HG03460 (cell line): Measurements from ENCODE around the gene TMEM79.

Source experiments
- ATAC-seq: cut with Tn5 transposase; IDR thresholded peaks from one replicate; pipeline ENCODE4 v1.9.1; 2021; ENCODE audit not compliant: unreplicated experiment

The TMEM79 gene, protein sequence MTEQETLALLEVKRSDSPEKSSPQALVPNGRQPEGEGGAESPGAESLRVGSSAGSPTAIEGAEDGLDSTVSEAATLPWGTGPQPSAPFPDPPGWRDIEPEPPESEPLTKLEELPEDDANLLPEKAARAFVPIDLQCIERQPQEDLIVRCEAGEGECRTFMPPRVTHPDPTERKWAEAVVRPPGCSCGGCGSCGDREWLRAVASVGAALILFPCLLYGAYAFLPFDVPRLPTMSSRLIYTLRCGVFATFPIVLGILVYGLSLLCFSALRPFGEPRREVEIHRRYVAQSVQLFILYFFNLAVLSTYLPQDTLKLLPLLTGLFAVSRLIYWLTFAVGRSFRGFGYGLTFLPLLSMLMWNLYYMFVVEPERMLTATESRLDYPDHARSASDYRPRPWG

GRCh38 chr1:156284112-156284511 lies at the start of gene TMEM79:
TSS of gene TMEM79 (plus strand) at chr1:156284325. CDS start at chr1:156285227, 902 bp downstream.
- ATAC-seq: no peak

DNA sequence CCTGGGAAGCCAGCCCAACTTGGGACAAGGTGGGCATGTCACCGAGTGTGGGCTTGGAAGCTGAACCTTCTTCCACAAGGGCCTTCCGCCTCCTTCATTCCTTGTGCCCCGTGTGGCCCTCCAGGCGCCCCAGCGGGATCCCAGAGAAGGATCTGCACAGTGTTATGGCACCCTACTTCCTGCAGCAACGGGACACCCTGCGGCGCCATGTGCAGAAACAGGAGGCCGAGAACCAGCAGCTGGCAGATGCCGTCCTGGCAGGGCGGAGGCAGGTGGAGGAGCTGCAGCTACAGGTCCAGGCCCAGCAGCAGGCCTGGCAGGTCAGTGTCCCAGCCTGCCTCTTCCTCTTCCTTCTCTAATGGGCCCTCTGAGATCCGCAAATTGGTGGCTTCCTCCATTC lies 48.0 kb upstream of the TMEM79 start:
- no peak for ATAC-seq

GRCh38 chr1:156238248-156238647 lies 45.9 kb upstream of the TMEM79 start:
- no peak for ATAC-seq

DNA sequence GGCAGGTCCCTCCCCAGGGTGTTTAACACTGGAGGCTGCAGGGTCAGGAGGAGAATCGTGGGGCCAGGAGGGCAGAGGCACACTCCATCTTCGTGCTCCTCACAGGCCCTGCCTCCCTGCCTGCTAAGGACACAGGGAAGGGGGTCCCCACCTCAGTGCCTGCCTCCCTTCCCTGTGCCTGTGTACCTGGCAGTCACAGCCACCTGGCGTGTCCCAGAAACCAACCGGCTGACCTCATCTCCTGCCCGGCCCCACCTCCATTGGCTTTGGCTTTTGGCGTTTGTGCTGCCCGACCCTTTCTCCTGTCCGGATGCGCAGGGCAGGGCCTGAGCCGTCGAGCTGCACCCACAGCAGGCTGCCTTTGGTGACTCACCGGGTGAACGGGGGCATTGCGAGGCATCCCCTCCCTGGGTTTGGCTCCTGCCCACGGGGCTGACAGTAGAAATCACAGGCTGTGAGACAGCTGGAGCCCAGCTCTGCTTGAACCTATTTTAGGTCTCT lies 42.8 kb upstream of the TMEM79 start:
- ATAC-seq: no peak

GRCh38 chr1:156241926-156242325 lies 42.2 kb upstream of the TMEM79 start, which contains the start of gene BGLAP:
TSS of gene BGLAP (plus strand) at chr1:156242184. CDS start at chr1:156242232, 48 bp downstream.
- no peak for ATAC-seq

GRCh38 chr1:156242738-156243137 lies 41.4 kb upstream of the TMEM79 start:
- no peak for ATAC-seq

DNA sequence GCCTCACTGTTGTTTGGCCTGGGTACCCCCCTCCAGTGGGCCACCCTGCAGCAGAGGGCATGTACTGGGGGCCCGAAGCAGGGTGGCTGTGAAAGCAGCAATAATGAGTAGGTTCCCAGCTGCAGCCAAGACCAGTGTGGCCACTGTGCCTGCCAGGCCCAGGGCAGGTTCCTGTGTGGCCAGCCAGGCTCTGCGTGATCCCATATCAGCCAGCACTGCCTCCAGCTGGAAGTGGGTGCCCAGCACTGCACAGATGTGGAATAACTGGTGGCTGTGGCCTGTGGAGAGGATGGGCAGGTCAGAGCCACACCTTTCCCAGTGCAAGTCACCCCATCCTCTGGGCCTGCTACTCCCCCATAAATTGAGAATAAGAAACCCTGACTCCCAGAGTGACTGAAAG lies 40.0 kb upstream of the TMEM79 start:
- ATAC-seq: no peak

DNA sequence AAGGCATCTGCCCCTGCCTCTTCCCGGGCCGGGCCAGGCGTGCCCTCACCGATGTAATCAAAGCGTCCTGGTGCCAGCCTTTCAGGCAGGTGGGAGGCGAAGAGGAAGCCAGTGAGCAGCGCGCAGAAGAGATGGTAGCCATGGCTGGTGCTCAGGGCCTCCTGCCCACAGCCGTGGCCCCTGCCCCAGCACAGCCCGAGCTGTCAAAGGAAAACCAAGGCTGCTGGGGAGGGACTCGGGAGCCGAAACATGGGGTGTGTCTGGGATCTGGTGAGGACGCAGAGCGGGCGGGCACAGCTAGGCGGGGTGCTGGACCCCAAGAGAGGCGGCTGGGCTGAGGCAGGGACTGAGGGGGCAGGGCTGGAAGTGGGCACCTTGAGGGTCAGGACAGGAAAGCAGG lies 39.4 kb upstream of the TMEM79 start:
- no peak for ATAC-seq

GRCh38 chr1:156245451-156246232 lies 38.5 kb upstream of the TMEM79 start:
- ATAC-seq: no peak

DNA sequence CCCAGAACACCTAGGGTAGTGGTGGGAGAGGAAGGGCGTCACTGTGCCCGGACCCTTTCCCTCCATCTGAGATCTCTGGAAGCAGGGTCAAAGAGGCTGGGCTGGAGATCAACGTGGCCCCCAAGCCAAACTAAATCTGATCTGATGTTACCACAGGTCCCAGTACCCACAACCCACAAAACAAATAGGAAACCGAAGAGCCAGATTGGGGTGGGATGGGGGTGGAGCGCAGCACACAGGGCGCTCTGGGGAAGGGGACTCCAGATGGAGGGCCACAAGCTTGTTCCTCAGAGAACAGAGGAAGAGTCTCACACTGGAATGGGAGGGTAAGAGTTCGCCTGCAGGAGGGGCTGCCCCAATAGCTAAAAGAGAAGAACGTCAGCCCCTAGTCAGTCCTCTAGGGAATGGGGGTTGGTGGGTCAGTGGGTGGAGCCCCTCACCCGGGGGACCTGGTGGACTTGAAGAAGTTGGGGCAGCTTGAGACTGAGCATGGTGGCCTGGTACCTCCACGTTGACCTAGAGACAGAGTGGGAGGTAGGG lies 37.8 kb upstream of the TMEM79 start:
- no peak for ATAC-seq

DNA sequence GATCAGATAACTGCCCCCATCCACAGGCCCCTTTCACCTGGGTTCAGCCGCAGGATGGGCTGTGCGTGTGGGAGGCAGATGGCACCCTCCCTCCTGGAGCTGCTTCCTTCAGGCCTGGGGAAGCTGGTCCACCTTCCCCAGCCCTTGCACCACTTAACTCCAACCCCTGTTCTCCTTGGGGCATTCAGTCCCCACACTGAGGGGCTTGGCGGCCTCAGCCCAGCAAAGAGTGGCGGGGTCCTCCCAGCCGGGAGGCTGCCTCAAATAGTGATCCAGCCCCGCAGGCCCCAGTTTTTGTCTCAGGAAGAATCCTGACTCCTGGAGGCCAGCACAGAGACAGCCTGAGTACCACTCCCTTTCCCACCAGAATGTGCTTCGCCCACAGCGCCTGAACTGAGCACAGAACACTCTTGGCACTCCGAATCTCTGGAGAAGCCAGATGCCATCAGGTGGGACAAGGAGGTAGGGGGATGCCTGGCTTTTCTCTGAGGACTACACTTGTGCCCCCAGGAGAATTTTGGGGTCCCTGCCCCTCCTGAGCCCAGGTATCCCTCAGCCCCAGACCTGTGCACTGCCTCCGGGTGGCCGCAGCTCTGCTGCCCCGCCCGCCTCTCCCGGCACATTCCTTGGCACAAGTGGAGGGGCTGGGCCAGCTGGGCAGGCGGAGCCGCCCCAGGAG lies 37.2 kb upstream of the TMEM79 start:
- no peak for ATAC-seq

GRCh38 chr1:156247460-156248322 lies 36.4 kb upstream of the TMEM79 start, which contains the start of gene PAQR6:
TSS of gene PAQR6 (minus strand) at chr1:156248056. CDS start at chr1:156246731, 1,325 bp downstream.
- ATAC-seq: no peak

DNA sequence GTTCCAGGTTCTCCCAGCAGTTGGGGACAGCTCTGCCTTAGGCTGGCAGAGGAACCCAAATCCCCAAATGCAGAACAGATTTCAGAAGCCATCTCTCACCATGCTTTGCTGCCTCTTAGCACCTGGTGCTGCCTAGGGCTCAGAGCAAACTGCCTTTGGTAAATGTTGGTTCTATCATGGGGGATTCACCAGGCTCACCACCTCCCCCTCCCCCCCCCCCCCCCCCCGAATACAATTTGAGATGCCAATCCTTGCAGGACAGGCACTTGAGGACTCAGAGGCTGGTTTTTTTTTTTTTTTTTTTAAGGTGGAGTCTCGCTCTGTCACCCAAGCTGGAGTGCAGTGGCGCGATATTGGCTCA lies 35.8 kb upstream of the TMEM79 start:
- ATAC-seq: no peak

- ATAC-seq: no peak
Observed at GRCh38 chr1:156249593-156249992, 34.5 kb upstream of the TMEM79 start.

- no peak for ATAC-seq
Observed at GRCh38 chr1:156251527-156251926, 32.6 kb upstream of the TMEM79 start.

- ATAC-seq: no peak
Observed at GRCh38 chr1:156253634-156254033, 30.5 kb upstream of the TMEM79 start.

DNA sequence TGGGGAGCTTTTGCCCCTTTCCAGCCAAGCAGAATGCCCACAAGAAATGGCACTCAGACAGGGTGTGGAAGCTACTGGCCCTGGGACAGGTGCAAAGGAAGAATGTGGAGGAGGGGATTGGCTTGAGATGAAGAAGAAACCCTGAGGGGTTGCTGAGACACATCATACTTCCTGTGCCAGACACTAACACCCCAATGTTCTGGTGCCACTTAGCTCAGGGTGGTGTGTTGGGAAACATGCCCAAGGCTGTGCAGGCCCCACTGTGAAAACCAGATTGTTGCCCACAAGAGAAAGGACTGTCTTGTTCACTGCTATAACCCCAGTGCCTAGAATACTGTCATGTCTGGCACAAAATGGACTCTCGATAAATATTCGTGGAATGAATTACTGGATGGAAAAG lies 26.4 kb upstream of the TMEM79 start:
- ATAC-seq: no peak

DNA sequence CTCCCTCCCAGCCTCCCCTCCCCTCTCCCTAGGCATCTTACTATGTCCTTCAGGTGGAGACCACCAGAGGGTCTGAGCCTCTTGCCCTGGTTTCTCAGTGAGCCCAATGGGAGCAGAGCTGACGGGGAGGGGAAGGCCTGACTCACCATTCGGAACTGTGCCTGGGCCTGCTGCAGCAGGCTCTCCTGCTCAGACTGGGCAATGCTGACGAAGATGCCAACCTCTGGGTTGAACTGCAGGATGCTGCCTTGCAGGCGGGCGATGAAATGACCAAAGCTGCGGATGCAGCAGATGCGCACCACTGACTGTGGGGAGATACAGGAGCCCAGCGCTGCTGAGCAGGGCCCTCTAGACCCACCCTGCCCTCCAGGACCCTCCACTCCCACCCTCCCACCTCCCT lies 25.3 kb upstream of the TMEM79 start:
- no peak for ATAC-seq

DNA sequence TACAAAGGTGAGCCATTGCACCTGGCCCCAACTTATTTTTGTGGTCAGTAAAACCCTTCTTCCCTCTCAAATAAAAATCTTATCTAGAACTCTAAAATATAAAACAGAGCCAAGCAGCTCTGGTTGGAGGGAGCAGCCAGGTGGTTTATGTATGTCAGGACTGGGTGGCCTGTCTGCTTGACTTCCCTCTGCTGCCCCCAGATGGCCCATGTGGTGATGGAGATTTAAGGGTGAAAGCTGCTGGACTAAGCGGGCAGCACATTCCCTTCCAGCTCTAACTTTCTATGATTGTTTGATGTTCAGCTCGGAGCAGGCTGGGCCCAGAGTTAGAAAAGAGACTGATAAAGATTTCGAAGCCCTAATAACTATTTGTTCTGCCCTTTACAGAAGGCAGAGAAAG lies 24.3 kb upstream of the TMEM79 start:
- no peak for ATAC-seq

DNA sequence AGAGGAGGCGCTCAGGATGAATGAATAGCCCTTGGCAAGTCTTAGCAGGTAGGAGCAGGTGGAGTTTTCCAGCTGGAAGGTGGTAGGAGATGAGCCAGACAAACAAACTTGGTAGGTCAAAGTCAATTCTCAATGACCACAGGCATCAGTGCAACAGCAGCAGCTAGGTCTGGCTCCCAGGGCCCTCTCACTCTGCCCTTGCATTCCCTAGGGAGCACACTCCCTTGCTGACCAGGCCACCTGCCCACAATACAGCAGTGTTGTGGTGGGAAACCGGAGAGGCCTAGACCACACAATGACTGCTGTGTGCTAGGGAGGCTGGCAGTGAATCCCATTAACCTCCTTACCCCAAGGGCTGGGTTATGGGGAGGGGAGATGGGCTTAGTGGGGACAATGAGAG lies 23.2 kb upstream of the TMEM79 start:
- ATAC-seq: no peak
